HepG2 (cell line): ENCODE data around the gene ADCY1. TPM values are rescaled to one million over a fixed set of nuclear protein-coding genes. Genes with fewer than 3 reads are reported as not detected.

ENCODE experiments used
- ATAC-seq: fragments of 200-7000 bp; cut with Tn5 transposase; 3 replicates; pipeline ENCODE4 v1.9.1; 2020; ENCODE audit warnings: mild to moderate bottlenecking, moderate library complexity
- BruUV-seq: library from RNA; stranded (reverse); fragments of 400-500 nt; replicated peaks from 2 replicates; lab custom pipeline; 2021; lab: Mats Ljungman, UMichigan
- CTCF ChIA-PET: fragments of 300-600 bp; formaldehyde crosslinking; extraction: SDS; loops from one replicate; lab custom pipeline; 2021; ENCODE audit warnings: low total read pairs, inconsistent platforms, low intra/inter-chr PET ratio; lab: Yijun Ruan, JAX
- POLR2A ChIA-PET: fragments of 350-600 bp; sonication (Branson Sonifier 250); formaldehyde crosslinking; loops from one replicate; lab custom pipeline; 2020; ENCODE audit warnings: antibody characterized with exemption, inconsistent platforms; lab: Yijun Ruan, JAX
- DNase-seq: peaks from one replicate; pipeline ENCODE4 v3.0.0-alpha.2; 2015; ENCODE audit warnings: low spot score
- FAIRE-seq: peaks from 3 replicates; lab custom pipeline; 2011; peaks lifted over from hg19 to GRCh38; lab: Jason Lieb, UNC
- H2AFZ ChIP-seq: one replicate; pipeline ENCODE4 v1.6.1; 2011; ENCODE audit warnings: low read length, inconsistent platforms
- H3K27ac ChIP-seq: fragments of 300-600 bp; 3 replicates; pipeline ENCODE4 v1.8.0; 2011; ENCODE audit warnings: mixed run types, mild to moderate bottlenecking, mixed read lengths, low read length, inconsistent platforms; ENCODE audit not compliant: insufficient read depth; ENCODE audit errors: extremely low read length
- H3K27me3 ChIP-seq, 2 experiments: fragments of 200-600 bp in 1 of 2; 2 replicates in 1 of 2; 3 replicates in 1 of 2; pipeline versions ENCODE4 v1.6.0 to v1.8.0; 2011; ENCODE audit warnings: low read length in 2 of 2, mild to moderate bottlenecking in 2 of 2, moderate library complexity in 2 of 2, inconsistent platforms in 1 of 2; ENCODE audit not compliant: insufficient read depth in 2 of 2, control insufficient read depth in 1 of 2
- H3K36me3 ChIP-seq, 2 experiments: fragments of 200-600 bp in 1 of 2; replicated peaks in 1 of 2; 2 replicates in 1 of 2; 3 replicates in 1 of 2; pipeline versions ENCODE4 v1.5.1 to v1.8.0; 2011; ENCODE audit warnings: low read length in 2 of 2, inconsistent platforms in 1 of 2; ENCODE audit not compliant: insufficient read depth in 2 of 2, control insufficient read depth in 1 of 2
- H3K4me1 ChIP-seq: 2 replicates; pipeline ENCODE4 v1.5.1; 2012; ENCODE audit warnings: low read length, inconsistent platforms; ENCODE audit not compliant: insufficient read depth
- H3K4me2 ChIP-seq: 2 replicates; pipeline ENCODE4 v1.6.0; 2011; ENCODE audit warnings: low read depth, low read length, inconsistent platforms
- H3K4me3 ChIP-seq, 3 experiments: fragments of 200-600 bp in 1 of 3; sonication (generic), shearing (Covaris generic) in 1 of 3; replicated peaks in 1 of 3; 2 replicates each; pipeline ENCODE4 v1.5.1; 2011 to 2016; ENCODE audit warnings: low read length in 3 of 3, inconsistent platforms in 2 of 3, low read depth in 2 of 3, mild to moderate bottlenecking in 2 of 3, control low read depth in 1 of 3, mixed read lengths in 1 of 3; ENCODE audit not compliant: insufficient read depth in 1 of 3
- H3K79me2 ChIP-seq: one replicate; pipeline ENCODE4 v1.6.1; 2011; ENCODE audit warnings: low read length, inconsistent platforms; ENCODE audit not compliant: insufficient read depth
- H3K9ac ChIP-seq: 2 replicates; pipeline ENCODE4 v1.6.0; 2011; ENCODE audit warnings: mild to moderate bottlenecking, low read depth, low read length, inconsistent platforms; ENCODE audit not compliant: insufficient read depth
- H3K9me3 ChIP-seq: 2 replicates; pipeline ENCODE4 v1.5.1; 2012; ENCODE audit warnings: mild to moderate bottlenecking, low read length
- H4K20me1 ChIP-seq: 2 replicates; pipeline ENCODE4 v1.6.0; 2011; ENCODE audit warnings: inconsistent platforms, mild to moderate bottlenecking, low read length, moderate library complexity; ENCODE audit not compliant: insufficient read depth
- KLF13 ChIP-seq: sonication (generic); formaldehyde crosslinking; IDR thresholded peaks from 2 replicates; pipeline ENCODE4 v1.4.0; 2020; ENCODE audit warnings: mild to moderate bottlenecking, missing genetic modification reagents
- SALL1 ChIP-seq: sonication (generic); formaldehyde crosslinking; IDR thresholded peaks from 2 replicates; pipeline ENCODE4 v1.8.0; 2022; ENCODE audit warnings: mild to moderate bottlenecking, missing genetic modification reagents
- ZNF235 ChIP-seq: sonication (generic); formaldehyde crosslinking; IDR thresholded peaks from 2 replicates; pipeline ENCODE4 v1.8.1; 2023; ENCODE audit warnings: mild to moderate bottlenecking, missing genetic modification reagents, borderline replicate concordance
- ZNF274 ChIP-seq: sonication (generic); formaldehyde crosslinking; IDR thresholded peaks from 2 replicates; pipeline ENCODE4 v1.5.1; 2020; ENCODE audit warnings: mild to moderate bottlenecking, missing genetic modification reagents
- ZNF431 ChIP-seq: sonication (generic); formaldehyde crosslinking; IDR thresholded peaks from 2 replicates; pipeline ENCODE4 v1.9.0; 2022; ENCODE audit warnings: missing genetic modification reagents, low read depth, mild to moderate bottlenecking, borderline replicate concordance
- WGBS: methylation state at CpG from one replicate; pipeline ENCODE4 v1.1.6; 2017; ENCODE audit warnings: low lambda C conversion rate; 5-methylcytosine and 5-hydroxymethylcytosine counted together
- in situ Hi-C: cut with HindIII; loops from 2 replicates; pipeline ENCODE4 v1.10.0; 2017; ENCODE audit warnings: low pct_unique_long_range_greater_than_20kb; ENCODE audit not compliant: extremely low pct_ligation_motif_present
- intact Hi-C: fragments of 100-400 bp; cut with micrococcal nuclease; formaldehyde crosslinking; loops from one replicate; pipeline ENCODE4 v1.10.0; 2022; ENCODE audit not compliant: unreplicated experiment
- polyA plus RNA-seq, 8 experiments: library from polyadenylated mRNA; depleted of rRNA in 3 of 8; stranded (reverse) in 7 of 8; unstranded in 1 of 8; fragments of >200 nt; fragmentation: Illumina TruSeq in 4 of 8; extraction: Trizol in 4 of 8; gene quantifications; 2 replicates each; pipeline versions ENCODE4 v1.2.1 to v1.2.3, GENCODE V29; 2011 to 2016; ENCODE audit warnings: low read depth in 4 of 8, missing spikeins in 1 of 8, mixed read lengths in 1 of 8; ENCODE audit not compliant: insufficient read depth in 1 of 8
- total RNA-seq, 5 experiments: library from RNA; depleted of rRNA; stranded (reverse); fragments of >200 nt; fragmentation: Illumina TruSeq; extraction: Trizol; gene quantifications; 2 replicates each; pipeline ENCODE4 v1.2.3, GENCODE V29; 2016; ENCODE audit warnings: low read depth in 1 of 5
- TF ChIP-seq, protein P1 (sequence below): sonication (generic); formaldehyde crosslinking; IDR thresholded peaks from 2 replicates; pipeline ENCODE4 v1.5.1; 2020; ENCODE audit warnings: missing genetic modification reagents, mild to moderate bottlenecking, borderline replicate concordance

Gene ADCY1
- total and polyA plus RNA-seq, 2 of the 13 experiments (the other 11 are each of a cell fraction or from before 2014, with no cell fraction given) = 0.80 to 1.2 TPM

DNA sequence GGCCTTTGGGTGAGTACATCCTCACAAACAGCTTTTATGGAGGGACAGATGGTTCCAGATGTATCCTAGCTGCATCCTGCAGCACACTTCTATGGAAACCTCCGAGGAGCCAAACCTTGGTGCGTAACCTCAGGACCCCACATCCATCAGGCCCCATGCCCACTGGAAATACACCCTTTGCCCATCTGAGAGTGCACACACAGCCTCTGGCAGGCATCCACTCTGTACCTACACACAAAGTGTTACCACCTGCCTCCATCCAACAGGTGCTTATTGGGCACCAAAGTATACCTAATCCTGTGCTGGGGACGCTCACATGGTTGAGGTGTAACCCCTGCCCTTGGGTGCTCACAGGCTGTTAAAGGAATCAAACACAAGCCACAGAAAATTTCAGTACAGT is 117.9 kb downstream of the ADCY1 start:
- FAIRE-seq = no peak
- intact Hi-C loops (no loop called here), in situ Hi-C loops (no loop called here)
- no TSS peak for BruUV-seq
- Histone ChIP-seq H2AFZ (no peak overlapping the region), H3K9me3 (no peaks in the 10 kb centered on the region), H3K4me2 (peak overlapping the region; percentile 61), H3K79me2 (no peaks in the 10 kb centered on the region), H3K27ac (peak overlapping the region; percentile 63), H3K9ac (peak overlapping the region; percentile 34; the same call in 1 of the 2 replicates), H4K20me1 (no peaks in the 10 kb centered on the region), H3K4me1 (peaks cover 62% of the 10 kb centered on the region), H3K4me3 (peak overlapping the region in 1 of 3 experiments; percentile 33; a peak in 1 of 6 replicates), H3K27me3 (no peaks in the 10 kb centered on the region), H3K36me3 (no peaks in the 10 kb centered on the region)
- POLR2A ChIA-PET = interaction anchor here (0.9 to 1.0 kb wide), 2 partner anchors 10 to 29 kb away, joined by 3 read pairs; no protein-coding TSS in a partner anchor
- no peak for ATAC-seq
- 100% methylated on average over 2 of the region's 3 CpGs for WGBS
- CTCF ChIA-PET = no interaction called here
- TF ChIP-seq, protein P1, sequence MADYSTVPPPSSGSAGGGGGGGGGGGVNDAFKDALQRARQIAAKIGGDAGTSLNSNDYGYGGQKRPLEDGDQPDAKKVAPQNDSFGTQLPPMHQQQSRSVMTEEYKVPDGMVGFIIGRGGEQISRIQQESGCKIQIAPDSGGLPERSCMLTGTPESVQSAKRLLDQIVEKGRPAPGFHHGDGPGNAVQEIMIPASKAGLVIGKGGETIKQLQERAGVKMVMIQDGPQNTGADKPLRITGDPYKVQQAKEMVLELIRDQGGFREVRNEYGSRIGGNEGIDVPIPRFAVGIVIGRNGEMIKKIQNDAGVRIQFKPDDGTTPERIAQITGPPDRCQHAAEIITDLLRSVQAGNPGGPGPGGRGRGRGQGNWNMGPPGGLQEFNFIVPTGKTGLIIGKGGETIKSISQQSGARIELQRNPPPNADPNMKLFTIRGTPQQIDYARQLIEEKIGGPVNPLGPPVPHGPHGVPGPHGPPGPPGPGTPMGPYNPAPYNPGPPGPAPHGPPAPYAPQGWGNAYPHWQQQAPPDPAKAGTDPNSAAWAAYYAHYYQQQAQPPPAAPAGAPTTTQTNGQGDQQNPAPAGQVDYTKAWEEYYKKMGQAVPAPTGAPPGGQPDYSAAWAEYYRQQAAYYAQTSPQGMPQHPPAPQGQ = 0 out of 2 replicates have a peak, but pooled peaks have one; percentile 24
- no peak for TF ChIP-seq ZNF235
- 0 out of 2 replicates have a peak, but pooled peaks have one; percentile 41 for TF ChIP-seq KLF13 (CRISPR knock-in tag)
- no peak for TF ChIP-seq ZNF431 (CRISPR knock-in tag)
- TF ChIP-seq ZNF274 (CRISPR knock-in tag) = 0 out of 2 replicates have a peak, but pooled peaks have one; percentile 41
- peak; percentile 35 for TF ChIP-seq SALL1 (CRISPR knock-in tag)
- no peak for DNase-seq
